ENCODE results near the gene PRDM16.

PRDM16 gene

DNA sequence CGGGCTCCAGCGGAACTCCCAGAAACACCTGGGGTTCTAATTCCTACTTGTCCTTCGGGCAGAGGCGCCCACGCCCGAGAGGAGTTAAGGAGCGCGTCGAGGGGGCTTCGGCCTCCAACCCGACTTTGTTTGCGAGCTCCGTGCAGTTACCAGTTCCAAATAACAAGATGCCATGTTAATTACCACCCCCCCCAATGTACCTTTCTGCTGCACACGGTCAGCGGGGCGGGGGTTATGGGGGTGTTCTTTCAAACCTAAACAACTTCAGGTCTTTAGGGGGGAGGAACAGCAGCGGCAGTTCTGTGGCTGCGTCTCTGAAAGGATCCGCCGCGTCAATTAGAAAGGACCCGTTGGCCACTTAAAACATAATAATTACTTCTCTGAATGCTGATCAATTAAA, 114.8 kb downstream of the PRDM16 start:
- DNase-seq (ENCODE audit: low read depth), result no peak

DNA sequence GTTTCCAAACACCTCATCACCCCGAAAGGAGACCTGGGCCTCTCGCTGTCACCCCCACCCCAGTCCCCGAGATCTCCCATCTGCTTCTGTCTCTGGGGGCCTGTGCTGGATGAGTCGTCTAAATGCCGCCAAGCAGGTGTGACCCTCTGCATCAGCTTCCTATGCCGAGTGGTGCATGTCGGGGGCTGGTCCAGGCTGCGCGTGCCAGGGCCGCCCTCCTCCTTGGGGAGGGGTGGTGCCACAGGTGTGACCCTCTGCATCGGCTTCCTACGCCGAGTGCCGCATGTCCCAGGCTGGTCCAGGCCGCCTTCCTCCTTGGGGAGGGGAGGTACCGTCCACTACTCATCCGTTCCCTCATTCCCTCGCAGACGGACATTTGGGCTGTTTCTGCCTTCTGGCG, 115.7 kb downstream of the PRDM16 start:
- DNase-seq (ENCODE audit: low read depth), result no peak

DNA sequence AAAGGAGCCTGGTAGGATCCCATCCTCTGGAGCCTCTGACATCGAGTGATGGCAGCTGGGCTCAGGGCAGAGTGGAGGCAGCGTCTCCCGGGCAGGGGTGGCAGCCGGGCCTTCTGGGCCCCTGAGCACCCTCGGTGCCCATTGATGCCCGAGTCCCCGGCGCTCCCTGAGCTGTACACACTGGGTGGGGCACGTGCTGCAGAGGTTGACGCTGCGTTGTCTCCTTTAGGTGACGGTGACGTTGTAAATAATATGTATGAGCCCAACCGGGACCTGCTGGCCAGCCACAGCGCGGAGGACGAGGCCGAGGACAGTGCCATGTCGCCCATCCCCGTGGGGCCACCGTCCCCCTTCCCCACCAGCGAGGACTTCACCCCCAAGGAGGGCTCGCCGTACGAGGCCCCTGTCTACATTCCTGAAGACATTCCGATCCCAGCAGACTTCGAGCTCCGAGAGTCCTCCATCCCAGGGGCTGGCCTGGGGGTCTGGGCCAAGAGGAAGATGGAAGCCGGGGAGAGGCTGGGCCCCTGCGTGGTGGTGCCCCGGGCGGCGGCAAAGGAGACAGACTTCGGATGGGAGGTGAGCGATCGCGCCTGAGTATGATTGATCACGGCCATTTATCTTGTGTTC, 117.0 kb downstream of the PRDM16 start:
- no peak for DNase-seq (ENCODE audit: low read depth)

DNA sequence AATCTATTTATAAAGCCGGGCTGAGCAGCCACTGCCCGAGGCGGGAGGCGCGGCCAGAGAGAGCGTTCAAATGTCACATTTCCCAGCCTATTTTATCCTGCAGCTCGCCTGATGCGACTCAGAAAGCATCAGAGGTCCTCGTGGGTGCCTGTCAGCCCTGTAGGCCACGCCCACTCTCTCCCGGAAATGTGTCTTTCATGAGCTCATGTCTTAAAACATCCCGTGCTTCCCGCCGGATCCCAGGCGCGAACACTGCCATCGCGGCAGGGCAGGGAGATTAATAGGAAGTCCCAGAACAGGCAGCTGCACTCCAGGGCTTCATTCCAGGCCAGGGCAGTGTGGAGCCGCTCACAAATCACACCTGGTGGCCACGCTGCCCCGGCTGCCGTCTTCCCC, 117.5 kb downstream of the PRDM16 start:
- no peak for DNase-seq (ENCODE audit: low read depth)

DNA sequence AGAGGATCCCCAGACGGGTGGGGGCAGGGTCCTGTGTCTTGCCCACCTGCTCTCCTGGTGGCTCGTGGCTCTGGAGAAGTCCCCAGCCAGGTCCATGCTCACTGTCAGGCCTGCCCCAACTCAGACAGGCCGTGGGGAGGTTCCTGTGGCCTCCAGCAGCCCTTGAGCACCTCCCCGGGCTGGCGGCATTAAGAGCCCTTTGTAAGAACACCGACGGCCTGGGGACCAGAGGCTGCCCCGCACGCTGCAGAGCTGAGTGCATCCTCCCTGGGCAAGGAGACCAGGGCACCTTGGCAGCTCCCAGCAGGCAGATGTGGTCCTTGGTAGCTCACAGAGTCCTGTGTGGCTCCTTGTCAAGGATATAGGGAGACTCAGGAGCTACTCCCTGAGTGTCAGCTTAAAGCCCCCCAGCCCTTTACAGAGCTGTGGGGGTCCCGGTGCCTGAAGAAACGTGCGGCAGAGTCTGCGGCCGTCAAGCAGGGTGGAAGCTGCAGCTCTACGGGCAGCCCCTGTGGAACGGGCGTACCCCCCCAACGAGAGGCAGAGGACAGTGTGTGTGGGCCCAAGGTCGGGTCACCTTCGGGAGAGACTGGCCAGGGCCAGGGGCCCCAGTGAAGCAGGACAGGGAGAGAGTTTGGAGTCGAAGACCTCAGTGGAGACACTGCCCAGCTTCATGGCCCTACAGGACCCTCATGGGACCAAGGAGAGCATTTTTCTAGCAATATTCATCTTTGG, 118.6 kb downstream of the PRDM16 start:
- no peak for DNase-seq (ENCODE audit: low read depth)

DNA sequence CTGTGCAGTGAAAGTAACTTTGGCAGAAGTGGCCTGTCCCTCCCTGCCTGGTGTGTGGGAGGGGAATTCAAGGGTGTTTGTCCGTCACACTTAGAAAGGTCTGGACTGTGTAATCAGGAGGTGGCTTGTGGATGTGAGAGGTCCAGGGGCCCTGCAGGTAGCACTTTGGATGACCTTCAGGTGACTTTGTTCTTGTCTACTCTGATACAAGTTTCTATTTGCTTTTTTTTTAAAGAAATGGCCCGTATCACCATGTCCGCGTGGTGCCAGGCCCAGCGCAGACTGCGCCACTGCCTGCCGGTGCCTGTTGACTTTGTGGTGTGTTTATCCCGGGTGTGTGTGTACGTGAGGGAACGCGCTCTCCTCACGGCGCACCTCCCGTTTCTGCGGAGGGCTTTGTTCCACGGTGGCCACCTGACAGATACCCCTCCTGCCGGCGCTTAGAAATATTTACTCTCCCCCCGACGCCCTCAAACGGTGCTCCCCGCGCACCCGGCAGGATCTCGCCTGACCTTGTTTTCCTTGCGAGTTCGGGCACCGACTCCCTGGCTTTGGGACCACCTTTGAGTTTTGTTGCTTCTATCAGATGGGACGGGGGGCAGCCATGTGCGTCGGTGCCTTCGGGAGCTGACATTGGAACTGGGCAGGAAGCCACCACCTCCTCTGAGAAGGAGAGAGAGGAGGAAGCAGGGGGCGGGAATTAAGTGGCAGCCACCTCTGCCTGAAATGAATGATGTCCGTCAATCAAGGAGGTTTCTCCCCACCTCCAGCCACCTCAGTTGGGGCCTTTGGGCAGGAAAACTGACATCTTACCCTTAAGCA, 119.4 kb downstream of the PRDM16 start:
- DNase-seq (ENCODE audit: low read depth), result no peak

DNA sequence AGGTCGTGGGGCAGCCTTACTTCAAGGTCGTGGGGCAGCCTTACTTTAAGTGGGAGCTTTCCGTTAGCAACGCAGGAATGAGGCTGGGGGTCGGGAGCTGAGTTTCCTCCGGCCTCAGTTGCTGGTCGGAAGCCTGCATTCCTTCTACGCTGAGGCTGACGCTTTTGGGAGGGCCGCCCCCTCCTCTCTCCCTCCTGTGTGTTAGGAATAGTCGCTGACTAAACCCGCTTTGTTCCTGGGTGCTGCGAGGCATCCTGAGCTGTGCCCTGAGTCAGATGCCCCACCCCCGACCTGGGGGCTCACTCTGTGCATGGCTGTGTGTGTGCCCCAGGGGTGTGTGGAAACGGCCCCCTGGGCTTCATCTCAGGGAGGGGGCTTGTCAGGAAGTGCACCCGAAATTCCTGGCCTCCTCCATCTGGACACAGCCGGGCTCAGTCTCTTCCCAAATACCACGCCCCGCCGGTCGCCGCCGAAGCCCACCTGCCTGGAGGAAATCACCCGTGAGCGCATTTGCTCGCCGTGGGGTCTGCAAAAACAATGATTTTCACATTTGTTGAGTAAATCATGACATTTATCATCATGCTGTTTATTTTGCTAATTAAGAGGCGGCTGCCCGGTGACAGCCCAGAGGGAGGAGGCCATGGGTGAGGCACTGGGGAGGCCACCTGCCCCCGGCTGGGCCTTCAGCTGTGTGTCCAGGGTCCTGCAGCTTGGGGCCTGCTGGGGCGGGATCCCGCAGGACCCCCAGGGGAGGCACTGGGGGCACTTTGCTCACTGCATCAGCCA, 121.4 kb downstream of the PRDM16 start:
- no peak for DNase-seq (ENCODE audit: low read depth)

DNA sequence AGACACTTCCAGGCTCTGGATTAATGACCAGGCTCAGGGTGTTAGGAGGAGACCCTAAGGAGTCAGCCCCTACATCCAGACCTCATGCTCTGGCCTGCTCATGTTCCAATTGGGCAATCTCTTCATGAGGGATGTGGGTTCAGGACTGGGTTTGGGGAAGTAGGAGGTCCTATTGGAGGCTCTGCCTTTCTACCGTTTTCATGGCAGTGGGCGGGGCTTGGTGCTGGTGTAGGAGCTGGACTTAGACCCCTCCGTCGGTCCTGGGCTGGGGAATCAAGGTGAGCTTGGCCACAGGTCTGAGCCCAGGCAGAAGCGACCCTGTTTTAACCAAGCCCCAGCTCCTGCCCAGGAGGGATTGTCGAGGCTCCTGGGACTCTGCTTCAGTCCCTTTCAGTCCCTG, 123.4 kb downstream of the PRDM16 start:
- DNase-seq (ENCODE audit: low read depth), result no peak

DNA sequence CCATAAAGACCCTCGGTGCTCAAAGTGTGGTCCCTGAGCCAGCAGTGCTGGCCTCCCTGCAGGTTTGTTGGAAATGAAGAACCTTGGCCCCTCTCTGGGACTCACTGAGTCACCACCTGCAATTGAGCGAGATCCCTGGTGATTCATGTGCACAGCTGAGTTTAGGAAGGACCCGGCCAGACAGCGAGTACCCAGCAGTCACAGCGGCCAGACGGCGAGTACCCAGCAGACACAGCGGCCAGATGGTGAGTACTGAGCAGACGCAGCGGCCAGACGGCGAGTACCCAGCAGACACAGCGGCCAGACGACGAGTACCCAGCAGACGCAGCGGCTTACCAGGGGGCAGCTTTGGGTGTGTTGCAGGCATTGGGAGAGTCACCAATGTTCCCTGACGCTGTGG, 123.8 kb downstream of the PRDM16 start:
- DNase-seq (ENCODE audit: low read depth), result no peak

DNA sequence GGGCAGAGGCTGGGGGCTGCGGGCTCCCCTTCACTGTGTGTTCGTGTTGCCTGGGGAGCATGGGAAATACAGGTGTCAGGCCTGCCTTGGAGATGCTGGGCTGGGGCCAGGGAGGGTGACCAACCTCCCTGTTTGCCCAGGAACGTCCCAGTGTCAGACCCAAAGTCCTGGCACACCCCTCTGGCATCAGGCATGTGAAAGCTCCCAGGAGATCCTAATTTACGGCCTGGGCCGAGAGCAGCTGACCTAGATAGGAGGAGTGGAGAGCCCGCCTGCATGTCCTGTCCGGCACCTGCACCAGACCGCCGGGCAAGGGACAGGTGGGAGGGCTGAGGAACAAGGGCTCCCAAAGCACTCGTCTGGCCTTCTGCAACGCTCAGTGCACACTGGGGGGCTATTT, 124.8 kb downstream of the PRDM16 start:
- DNase-seq (ENCODE audit: low read depth), result no peak

DNA sequence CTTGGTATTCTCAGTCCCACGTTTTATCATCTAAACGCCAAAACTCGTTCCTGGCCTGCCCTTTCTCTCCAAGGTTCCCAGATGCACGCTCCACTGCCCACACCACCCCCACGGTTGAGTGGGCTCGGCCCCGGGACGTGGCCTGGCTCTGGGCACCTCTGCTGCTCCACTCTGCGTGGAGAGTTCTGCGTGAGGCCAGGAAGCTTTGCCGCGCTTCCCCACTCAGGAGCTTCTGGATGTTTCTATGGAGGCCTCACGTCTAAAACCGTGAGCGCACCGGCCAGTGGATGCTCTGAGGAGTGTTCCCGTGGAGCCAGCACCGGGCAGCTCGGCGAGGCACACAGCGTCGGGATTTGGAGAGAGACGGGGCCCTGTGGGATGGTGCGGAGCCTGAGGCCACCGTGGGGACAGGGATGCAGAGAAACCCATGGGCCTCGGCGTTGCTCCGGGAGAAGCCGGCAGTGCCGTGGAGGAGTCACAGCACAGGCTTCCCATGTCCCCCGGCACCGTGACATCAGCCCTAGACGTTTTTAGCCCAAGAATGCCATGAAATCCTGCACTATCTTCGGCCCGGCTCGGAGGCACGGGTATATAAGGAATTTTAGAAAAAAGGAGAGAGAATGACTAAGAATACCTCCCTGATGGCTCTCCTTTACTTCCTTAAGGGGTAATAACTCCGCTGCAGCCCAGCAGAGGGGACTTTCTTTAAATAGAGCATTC, 125.9 kb downstream of the PRDM16 start:
- DNase-seq (ENCODE audit: low read depth), result no peak

DNA sequence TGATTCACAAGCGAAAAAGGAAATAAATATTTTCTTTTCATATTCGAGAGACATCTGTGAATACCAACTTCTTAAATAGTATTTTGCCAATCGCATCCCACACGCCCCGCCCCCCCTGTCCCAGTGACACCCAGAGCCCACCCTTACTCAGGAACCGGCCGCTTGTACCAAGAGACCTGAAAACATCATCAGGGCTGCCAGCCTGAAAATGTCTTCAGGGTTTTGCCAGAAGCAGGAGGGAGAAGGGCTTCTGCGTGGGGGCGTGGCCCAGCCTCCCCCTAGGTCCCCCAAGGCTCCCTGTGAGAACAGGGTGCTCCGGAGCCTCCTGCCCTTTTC, 126.4 kb downstream of the PRDM16 start:
- no peak for DNase-seq (ENCODE audit: low read depth)

DNA sequence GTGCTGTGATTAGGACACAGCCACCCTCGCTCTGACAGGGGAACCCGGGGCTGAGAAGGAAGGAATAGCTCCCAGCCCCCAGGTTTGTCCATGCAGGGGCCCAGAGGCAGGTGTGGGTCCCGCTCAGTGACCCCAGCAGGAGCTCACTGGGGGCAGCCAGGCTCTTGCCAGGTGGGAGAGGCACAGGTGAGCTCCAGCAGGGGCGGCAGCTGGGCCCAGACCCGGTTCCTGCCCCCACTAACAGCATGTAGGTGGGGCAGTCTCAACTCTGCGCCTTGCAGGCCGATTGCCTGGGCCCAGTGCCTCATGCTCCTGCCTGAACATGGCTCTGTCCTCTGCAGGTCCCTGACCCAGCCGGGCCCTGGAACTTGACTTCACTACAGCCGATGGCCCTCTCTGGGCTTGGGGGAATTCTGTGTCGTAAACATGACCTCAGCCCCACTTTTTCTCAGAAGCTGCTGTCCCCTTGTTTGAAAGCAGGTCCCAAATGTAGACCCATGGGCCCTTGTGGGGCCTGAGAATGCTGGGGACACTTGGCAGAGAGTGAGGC, 127.0 kb downstream of the PRDM16 start:
- no peak for DNase-seq (ENCODE audit: low read depth)

DNA sequence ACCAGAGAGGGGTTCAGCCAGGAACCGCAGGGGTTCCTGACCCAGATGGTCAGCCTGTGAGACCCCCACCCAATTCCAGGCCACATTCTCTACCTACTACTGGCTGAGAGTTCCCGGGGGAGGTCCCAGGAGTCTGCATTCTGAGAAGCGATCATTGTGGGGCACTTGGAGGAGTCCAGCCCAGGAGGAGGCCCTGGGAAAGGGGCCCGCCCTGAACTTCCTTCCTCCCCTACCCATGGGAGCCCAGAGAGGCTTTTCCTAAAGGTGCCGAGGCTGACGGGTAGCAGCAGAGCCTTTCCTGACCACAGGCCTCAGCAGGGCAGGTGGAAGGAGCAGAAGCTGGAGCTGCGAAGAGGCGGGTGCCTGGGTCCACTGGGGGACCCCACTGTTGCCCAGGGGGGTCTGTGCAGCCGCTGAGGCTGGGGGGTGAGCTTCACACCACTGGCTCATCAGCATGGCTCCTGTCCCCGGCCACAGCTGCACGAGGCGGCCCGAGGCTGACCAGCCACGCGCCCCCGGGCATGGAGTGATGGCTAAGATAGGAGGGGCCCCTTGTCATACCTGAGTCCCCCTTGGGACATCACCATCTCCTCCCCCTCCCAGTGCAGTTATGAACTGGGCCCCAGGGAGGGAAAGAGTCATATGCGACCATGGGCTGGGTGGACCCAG, 127.7 kb downstream of the PRDM16 start:
- DNase-seq (ENCODE audit: low read depth), result no peak

DNA sequence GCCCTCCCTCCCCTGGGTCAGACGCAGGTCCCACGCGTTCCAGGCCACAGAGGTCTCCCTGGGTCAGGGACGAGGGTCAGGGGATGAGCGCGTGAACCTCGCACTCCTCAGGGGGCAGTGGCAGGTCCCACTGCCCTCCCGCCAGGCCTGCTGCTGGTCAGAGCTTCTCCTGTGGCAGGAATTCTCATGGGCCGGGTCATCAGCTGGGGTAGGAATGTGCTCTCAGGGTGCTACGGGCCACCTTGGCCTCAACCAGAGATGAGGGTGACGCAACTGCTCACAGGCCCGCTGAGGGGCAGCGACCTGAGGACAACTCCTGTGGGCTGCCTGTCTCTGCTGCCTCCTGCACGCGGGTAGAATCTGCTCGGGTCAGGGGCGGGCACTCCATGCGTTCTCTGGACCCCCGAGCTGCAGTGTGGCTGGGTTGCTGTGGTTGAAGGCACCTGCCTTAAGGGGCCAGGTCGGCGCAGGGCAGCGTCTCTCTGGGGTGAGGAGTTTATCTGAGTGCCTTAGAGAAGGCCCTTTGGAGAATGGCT, 128.8 kb downstream of the PRDM16 start:
- no peak for DNase-seq (ENCODE audit: low read depth)

DNA sequence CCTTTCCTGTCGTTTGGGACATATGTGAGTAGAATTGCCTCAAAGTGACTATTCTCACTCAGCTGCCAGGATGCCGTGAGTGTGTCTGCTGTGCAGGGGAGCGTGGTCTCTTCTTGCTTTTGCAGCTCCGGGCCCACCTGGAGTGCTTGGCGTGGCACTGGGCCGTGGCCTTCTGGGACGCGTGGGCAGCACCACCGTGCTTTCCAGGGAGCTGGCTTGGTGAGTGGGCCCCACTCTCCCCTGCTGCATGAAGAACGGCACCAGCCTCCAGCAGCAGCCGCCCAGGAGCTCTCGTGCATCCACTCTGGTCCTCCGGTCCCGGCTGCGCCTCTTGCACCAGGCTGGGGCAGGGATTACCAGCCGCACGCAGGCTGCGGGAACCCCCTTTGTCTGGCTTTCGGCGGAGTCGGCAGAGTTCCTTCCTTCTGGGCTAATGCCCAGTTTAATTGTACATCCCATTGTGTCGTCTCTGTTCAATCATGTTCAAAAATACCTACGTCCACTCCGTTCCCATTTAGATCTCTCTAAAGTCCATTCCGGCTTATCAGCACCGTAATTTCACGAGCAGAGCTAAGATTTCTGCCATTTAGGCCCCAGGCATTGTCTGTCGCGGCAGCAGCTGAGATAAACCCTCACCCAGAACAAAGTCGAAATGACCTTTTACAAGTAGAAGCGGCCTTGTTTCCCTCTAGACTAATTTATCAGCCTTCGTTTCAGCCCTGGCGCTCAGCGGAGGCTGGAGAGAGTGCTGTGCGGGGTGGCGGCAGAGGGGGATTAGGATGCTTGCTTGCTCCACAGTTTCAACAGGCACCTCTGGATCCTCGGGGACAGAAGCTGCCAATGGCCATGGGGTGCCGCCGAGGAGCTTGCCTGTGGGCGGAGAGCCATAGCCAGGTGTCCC, 129.6 kb downstream of the PRDM16 start:
- no peak for DNase-seq (ENCODE audit: low read depth)

DNA sequence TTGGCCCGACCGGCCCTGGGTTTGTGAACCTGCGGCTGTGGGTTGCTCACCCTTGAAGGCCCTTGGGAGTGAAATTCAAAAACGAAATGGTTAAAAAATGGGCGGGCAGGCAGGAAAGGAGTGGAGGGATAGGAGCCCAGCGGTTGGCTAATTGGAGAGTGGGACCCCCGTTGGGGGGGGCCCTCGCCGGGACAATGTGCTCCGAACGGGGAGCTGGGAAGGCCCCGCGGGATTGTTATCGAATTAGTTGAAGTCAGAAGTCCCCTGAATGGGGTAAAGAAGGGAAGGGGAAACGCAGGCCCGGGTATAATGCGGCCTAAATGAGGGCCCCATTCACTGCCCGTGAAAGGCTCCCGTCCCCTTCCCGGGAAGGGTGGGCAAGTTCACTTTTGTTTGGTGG, 135.7 kb downstream of the PRDM16 start:
- no peak for DNase-seq (ENCODE audit: low read depth)

DNA sequence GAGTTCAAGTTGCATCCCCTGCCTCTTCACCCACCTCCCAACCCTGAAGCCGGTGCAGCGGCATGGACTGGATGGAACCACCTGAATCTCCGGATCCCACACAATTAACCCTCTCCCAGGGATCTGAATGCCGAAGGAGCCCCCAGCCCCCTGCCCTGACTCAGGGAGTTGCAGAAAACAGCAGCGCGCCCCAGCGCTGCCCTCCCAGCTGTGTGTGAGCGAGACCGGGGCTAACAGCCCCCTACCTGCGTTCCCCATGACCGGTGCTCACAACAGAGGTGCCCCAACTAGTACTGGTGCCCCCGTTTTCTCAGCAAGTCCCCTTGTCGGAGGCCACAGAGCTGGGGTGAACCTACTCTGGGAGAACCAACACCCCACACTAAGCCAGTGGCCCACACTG, 136.8 kb downstream of the PRDM16 start:
- DNase-seq (ENCODE audit: low read depth), result no peak

DNA sequence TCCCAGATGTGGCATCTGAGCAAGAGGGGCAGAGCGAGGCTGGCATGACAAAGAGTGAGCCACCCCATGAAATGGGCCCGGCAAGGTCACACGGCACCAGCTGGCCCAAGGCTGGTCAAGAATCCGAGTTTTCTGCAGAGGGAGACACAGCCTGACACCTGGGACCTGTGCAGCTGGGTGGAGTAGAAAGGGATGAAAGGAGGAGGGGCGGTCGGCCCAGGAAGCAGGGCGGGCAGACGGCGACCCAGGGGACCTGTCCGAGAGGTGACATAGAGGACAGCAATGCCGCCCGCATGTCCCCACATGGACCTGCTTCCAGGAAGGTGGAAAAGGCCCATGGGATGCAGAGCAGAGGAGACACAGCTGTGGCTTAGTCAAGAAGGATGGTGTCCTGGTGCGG, 137.7 kb downstream of the PRDM16 start:
- no peak for DNase-seq (ENCODE audit: low read depth)
